A549 (cell line): ENCODE measurements around the gene SMCO2.

Experiments
- JUNB ChIP-seq: fragments of >200 bp; sonication (Bioruptor Twin); formaldehyde crosslinking; IDR thresholded peaks from 2 replicates; pipeline ENCODE4 v1.6.1; 2016
- SREBF2 ChIP-seq: fragments of 450-650 bp; IDR thresholded peaks from 2 replicates; pipeline ENCODE4 v1.6.1; 2014; ENCODE audit warnings: mild to moderate bottlenecking, moderate library complexity

- TF ChIP-seq JUNB (no peak), SREBF2 (no peak)
Measured at GRCh38 chr12:27424631-27425230, 21.8 kb upstream of the SMCO2 start.
